GM12801 (cell line): ENCODE results near the gene INHBB.

Experiments used
- TF ChIP-seq, protein P1 (sequence below): IDR thresholded peaks from one replicate; pipeline ENCODE4 v1.5.1; 2011; ENCODE audit warnings: control low read depth; ENCODE audit not compliant: insufficient read length; ENCODE audit errors: extremely low read depth

INHBB gene

DNA sequence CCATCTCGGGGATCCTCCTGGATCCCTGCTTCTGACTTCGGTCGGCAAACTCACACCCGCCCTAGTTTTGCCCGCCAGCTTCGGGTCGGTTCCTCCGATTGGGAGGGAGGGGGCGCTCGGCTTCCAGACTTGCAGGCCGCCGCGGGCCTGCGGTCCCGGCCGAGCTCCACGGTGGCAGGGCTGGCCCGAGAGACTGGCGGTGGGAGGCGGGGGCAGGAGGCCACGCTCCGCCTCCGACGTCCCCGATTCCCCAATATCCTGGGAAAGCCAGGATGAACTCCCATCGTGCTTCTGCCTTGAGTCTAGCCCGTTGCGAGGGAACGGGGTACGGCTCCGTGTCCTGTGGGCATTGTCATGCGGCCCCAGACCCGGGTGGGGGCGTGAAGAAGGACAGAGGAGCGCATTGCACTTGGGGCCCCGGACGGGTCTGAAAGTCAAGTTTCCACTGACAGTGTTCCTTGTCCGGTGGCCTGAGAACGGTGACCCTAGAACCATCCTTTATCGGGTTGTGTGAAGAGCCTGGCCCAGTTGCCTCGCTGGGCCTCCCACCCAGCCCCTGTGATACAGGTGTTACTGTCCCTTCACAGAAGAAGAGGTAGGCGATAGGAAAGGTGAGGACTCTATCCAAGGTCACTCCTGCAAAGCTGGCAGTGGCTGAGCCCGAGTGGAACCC lies 2.4 kb upstream of the INHBB start:
- TF ChIP-seq, protein P1, sequence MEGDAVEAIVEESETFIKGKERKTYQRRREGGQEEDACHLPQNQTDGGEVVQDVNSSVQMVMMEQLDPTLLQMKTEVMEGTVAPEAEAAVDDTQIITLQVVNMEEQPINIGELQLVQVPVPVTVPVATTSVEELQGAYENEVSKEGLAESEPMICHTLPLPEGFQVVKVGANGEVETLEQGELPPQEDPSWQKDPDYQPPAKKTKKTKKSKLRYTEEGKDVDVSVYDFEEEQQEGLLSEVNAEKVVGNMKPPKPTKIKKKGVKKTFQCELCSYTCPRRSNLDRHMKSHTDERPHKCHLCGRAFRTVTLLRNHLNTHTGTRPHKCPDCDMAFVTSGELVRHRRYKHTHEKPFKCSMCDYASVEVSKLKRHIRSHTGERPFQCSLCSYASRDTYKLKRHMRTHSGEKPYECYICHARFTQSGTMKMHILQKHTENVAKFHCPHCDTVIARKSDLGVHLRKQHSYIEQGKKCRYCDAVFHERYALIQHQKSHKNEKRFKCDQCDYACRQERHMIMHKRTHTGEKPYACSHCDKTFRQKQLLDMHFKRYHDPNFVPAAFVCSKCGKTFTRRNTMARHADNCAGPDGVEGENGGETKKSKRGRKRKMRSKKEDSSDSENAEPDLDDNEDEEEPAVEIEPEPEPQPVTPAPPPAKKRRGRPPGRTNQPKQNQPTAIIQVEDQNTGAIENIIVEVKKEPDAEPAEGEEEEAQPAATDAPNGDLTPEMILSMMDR, result no peak

DNA sequence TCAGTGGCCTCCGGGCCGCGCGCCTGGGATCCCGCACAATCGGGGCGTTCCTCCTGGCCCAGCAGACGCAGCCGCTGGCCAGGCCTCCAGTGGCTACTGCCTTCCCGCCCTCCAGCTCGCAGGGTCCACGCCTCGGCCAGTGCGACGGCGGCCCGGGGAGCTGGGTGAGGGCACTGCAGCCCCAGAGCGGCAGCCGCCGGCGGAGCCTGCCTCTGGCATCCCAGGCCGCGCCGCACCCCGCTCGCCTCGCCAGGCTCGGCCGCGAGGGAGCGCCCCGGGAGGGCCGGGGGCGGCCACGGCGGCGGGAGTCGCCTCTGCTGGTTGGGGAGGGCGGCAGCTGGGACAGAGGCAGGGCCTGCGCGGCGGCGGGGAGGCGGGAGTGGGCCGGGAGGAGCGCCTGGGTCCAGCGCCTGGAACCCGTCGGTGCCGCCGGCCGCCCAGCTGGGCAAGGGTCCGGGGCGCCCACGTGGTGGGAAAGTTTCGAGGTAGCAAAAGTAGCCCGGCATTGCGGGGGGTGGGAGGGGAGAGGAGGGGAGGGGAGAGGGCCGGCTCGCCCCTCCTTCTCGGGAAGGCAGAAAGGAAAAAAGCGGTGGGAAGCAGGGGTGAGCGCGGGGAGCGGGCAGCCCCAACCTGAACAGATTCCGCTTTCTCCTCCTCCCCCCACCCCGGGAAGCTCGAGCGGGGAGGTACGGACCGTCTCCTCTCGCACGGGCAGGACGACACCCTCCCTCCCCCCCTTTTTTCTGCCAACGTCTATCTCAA lies 1.5 kb upstream of the INHBB start:
- TF ChIP-seq, protein P1, result no peak

DNA sequence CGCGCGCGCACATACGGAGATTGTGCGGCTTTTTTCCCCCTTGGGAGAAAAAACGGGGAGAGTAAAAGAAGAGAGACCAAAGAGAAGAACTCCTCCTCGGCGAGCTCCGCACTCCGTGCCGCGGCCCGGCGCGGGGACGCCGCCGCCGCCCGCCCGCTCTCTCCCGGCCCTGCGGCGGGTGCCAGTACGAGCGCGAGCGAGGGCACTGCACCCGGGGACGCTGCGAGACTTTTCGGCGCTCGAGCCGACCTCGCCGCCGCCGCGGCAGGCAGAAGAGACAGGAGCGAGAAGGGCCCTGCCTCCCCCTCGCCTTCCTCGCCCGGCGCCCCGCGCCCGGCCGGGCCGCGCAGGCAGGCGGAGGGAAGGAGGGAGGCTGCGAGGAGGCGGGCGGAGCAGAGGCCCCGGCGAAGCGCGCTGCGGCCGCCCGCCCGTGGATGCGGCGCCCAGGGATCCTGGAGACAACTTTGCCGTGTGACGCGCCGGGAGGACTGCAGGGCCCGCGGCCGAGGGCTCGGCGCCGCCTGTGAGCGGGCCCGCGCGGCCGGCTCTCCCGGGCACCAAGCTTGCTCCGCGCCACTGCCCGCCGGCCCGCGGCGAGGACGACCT lies 857 bp upstream of the INHBB start:
- TF ChIP-seq, protein P1, result no peak

DNA sequence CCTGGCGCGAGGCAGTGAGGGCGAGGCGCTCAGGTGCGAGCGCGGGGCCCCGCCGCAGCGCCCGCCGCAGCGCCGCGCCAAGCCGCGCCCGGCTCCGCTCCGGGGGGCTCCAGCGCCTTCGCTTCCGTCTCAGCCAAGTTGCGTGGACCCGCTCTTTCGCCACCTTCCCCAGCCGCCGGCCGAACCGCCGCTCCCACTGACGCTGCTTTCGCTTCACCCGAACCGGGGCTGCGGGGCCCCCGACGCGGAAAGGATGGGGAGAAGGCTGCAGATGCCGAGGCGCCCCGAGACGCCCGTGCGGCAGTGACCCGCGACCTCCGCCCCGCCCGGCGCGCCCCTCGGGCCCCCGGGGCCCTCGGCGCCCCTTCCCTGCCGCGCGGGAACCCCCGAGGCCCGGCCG lies 328 bp upstream of the INHBB start:
- TF ChIP-seq, protein P1, result no peak

DNA sequence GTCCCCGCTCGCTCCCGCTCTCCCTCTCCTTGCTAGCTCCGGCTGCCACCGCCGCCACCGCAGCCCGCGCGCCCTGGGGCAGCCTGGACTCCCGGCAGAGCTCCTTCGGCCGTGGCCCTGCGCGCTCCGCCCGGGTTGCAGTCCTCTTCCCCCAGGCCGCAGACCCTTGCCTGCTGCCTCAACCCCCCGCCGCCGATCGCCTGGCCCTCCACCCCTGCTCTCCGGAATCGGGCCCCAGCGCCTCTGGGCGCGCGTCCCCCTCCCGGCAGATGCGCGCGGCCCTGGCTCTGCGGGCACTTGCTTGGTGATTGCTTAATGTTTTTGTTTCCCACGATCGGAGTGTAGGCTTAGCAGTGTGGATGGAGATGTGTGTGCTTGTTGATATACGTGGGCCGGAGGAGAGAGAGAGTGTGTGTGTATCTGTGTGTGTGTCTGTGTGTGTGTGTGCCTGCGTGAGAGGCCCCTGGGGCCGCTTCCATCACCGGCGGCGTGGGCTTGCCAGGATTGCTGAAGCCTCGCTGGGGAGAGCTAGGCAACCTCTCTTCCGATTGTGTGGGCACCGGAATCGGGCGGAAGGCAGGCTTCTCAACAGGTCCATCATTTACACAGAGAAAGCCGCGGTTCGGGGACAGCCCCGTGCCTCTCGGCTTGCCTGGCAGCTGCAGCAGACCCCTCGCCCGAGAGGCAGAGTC lies 877 bp downstream of the INHBB start:
- TF ChIP-seq, protein P1, result no peak

DNA sequence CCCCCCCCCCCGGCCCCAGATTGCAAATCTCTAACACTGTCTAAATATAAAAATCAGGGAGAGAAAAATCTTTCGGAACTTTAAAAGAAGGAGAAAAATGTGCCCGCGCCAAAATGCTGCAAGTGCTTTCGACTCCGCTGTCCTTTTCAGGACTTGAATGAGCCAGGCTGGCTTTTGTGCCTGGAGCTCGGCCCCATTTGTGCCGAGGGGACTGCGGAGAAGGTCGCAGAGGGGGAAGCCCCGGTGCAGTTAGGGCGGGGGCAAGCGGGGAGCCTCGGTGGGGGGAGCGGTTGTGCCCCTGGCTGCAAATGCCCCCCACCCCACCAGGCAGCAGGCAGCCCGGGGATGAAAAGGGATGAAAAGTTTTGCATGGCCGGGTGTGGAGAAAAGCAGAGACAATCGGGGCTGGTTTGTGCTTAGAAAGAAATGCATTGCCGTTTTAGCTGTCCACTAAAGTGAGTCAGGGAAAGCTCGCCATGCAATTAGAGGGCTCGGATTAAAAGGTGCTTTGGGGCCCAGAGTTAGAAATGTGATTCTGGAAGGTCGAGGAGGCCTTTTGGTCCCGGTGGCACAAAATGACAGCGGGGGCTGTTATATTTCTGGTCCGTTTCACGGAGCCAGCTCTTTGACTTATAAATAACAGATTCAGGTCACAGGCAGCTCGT lies 1.6 kb downstream of the INHBB start:
- TF ChIP-seq, protein P1, result no peak
